Measurements from ENCODE around the gene WDFY2.
A peak's percentile ranks its signal among the peaks of the same experiment; 100 is the strongest.

Gene WDFY2

DNA sequence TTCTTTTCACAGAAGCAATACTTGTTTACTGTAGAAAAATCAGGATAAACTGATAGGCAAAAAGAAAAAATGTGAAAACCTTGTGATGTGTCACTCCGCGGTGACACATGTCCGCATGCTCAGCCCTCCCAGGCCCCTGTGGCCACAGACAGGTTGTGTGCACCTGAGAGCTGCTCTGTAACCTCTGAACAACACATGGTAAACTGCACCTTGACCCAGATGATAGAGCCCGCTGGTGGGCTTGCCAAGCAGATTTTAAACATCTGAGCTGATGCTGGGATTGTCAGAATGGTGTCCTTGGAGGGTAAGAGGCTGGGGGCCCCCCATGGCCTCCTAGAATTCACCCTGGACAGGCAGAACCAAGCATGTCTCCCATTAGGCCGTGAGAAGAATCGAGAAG lies 185.9 kb downstream of the WDFY2 start:
- DNase-seq (ENCODE audit: low read depth in 2 of 2) = no peak

DNA sequence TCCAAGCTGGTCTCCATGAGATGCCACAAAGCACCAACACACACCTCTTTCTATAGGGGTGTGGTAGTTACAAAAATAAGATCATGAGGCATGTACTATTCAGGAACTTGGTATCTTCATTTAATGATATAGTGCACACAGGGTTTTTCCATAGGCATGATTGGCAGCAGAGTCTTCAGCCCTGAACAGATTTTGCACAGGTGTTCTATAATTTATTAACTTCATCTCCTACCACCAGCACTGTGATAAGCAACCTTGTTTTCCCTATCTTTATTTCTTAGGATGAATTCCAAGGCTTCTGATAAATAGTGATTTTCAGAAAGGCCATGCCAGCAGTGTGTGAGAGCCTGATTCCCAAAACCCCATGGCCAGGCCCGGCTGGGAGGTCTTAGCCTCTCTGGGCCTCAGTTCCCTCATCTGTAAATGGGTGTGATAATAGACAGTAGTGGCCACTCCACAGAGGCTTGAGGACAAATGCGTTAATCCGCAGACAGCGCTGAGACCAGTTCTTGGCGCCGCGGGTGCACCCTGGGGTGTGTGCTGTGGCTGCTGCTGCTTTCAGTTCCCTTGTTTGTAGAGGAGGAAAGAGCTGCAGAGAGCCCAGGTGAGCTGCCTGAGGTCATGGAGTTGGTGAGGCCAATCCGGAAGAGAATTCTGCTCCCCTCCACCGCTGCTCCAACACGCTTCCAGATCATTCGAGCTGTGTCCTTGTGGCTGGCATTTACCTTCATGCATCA lies 186.6 kb downstream of the WDFY2 start:
- DNase-seq (ENCODE audit: low read depth in 2 of 2) = no peak

DNA sequence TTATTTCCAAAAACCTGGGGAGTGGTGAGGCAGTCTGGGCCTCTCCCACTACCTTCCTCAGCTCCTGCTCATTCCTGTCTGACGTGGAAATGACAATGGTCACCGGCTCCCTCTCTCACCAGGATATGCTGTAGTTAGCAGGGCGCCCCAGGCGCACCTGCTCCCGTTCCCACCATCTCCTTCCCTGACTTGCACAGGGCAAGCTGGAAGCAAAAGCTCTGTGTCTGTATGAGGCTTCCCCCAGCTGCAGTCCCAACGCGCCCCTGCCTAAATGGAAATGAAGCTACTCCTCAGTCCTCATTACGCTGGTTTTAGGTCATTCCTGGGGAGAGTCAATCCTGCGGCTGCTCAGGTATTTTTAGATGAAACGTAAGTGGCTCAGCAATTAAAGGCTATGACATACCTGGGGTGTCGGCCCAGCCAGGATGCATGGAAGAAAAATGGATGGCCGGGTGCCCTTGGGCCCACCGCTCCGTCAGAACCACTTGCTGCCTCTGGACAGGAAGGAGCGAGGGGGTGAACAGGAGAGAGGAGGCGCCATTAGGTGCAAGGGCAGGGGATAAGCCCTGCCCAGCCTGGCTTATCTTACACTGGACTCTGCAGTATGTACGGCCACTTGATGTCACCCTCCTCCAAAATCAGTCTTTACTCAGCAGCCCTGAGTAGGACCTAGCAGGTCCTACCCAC lies 187.3 kb downstream of the WDFY2 start:
- DNase-seq (ENCODE audit: low read depth in 2 of 2) = no peak

DNA sequence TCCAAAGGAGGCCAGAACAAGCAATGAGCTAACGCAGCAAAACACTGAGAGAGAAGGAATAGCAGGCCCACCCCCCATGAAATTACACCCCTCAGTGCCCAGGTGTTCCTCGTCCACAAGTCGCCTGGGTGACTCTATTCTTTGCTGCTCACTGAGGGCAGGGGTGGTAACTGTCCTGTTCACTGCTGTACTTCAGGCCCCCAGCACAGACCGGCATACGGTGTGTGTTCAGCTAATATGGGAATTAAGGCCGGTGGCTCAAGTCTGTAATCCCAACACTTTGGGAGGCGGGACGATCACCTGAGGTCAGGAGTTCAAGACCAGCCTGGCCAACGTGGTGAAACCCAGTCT lies 187.8 kb downstream of the WDFY2 start:
- DNase-seq (ENCODE audit: low read depth in 2 of 2) = no peak

DNA sequence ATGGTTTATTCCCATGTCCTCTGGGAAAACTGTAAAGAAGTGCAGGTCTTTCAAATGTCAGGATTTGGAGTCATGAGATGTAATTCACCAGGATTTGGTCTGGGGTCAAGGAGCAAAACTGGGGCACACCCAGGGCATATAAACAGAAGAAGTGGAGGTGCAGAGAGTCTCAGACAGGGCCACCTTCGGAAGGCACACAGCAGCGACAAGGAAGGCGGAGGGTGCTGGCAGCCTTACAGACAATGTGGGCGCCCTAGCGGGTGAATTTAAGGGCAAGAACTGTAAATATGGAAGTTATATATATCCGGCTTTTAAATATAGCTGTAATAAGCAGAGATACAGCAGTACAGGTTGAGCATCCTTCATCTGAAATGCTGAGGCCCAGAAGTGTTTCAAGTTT lies 188.5 kb downstream of the WDFY2 start:
- no peak for DNase-seq (ENCODE audit: low read depth in 2 of 2)

DNA sequence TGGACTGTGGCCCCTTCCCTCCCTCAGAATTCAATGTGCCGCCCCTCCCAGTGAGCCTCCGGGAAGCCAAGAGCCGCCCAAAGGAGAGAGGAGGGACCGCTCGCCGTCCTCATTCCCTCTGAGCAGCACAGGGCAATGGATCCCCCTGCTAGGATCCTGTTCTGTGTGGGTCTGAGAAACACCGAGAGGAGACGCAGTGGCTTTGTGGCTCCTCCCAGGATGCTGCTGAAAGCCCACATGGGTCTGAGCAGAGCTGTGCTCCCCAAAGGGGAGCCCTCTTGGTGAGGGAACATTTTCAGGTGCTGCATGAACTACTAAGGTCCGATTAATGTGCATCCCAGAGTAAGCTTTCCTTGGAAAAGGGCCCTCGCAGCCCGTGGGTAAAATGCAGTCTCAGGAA lies 189.3 kb downstream of the WDFY2 start:
- DNase-seq (ENCODE audit: low read depth in 2 of 2) = no peak

DNA sequence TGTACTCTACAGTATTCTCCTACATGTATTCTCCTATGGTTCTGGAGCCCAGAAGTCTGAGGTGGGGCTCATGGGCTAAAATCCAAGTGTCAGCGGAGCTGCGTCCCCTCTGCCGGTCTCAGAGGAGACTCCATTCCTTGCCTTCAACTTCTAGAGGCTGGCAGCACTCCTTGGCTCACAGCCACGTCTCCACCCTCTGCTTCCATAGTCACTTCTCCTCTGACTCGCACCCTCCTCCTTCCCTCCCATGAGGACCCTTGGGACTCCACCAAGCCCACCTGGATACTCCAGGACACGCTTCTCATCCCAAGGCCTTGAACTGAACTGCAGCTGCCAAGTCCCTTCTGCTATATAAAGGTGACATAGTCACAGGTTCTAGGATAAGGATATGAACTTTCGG lies 191.9 kb downstream of the WDFY2 start:
- DNase-seq (ENCODE audit: low read depth in 2 of 2) = no peak

DNA sequence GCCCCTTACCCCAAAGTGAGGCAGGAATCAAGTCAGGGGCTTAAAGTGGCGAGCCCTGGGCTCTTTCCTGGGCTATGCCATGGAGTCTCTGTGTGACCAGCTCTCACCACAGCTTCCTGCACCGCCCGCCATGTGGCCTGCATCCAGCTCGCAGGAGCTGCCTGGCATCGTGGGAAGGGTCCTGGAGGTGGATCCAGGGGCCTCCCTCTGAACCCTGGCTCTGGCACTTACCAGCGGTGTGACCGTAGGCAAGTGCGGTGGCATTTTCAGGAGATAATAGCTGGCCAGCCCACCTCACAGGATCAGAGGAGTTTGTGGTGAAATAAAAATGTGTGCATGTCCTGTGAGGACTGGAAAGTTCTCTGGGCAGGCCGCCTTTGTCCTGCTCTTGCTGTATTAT lies 193.7 kb downstream of the WDFY2 start:
- no peak for DNase-seq (ENCODE audit: low read depth in 2 of 2)

DNA sequence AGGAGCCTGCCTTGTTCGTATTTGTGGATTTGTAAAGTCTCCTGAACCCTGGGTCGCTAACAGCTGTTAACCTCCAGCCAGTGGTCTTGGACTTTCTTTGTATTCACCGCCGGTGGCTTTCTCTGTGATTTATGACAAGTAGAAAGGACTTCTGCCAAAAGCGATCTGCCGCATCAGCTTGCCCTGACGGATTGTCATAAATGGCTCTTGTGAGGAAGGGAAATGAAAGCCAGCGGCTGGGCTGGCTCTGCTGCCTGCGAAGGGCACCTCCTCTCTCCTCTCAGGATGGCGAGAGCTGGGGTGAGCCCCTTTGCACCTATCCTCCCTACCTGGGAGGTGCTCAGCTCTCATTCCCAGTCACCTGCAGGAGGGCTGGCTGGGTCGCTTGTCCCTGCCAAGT lies 194.1 kb downstream of the WDFY2 start:
- no peak for DNase-seq (ENCODE audit: low read depth in 2 of 2)

DNA sequence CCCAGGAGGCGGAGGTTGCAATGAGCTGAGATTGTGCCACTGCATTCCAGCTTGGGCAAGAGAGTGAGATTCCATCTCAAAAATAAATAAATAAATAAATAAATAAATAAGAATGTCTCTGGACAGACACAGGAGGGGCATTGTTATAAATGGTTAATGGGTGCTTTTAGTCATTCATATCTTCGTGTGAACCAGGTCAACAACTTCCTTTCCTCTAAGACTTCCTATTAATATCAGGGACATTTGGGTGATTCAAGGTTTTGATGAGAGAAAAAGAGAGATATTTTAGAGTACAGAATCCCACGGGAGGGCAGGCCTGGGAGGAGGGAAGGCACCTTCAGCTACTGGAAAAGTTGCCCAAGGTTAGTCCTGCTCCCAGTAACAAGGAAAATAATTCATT lies 195.8 kb downstream of the WDFY2 start:
- DNase-seq (ENCODE audit: low read depth in 2 of 2) = no peak

DNA sequence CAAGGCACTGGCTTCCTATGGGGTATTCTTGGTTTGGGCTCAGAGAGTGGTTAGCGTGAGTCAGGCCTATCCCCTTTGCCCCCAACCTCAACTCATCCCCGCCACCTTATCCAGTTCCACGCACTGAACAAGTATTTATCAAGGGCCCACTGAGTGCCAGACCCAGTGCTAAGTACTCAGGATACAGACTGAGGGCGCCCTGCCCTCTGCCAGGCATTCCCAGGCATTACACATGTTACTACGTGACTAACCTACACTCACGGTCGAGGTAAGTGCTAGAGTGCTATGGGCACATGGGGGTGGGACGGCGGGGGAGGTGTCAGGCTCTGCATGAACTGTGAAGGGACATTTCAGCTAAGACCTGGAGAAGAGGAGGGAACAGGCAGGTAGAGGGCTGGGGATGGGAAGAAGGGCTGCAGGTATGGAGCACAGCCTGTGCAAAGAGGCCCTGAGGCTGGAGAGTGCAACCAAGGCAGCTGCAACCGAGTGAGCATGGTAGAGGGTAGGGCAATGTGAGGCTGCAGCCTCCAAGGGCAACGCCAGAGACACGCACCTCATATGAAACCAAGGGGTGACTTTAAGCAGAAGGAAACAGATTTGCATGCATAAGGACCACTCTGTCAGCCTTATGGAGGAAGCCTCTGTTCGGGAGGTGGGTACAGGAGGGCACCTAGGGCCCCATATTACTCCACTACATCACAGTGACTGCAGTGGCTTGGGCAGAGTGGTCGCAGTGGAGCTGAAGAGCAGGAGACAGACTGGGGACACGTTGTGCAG lies 197.2 kb downstream of the WDFY2 start:
- DNase-seq (ENCODE audit: low read depth in 2 of 2) = no peak

DNA sequence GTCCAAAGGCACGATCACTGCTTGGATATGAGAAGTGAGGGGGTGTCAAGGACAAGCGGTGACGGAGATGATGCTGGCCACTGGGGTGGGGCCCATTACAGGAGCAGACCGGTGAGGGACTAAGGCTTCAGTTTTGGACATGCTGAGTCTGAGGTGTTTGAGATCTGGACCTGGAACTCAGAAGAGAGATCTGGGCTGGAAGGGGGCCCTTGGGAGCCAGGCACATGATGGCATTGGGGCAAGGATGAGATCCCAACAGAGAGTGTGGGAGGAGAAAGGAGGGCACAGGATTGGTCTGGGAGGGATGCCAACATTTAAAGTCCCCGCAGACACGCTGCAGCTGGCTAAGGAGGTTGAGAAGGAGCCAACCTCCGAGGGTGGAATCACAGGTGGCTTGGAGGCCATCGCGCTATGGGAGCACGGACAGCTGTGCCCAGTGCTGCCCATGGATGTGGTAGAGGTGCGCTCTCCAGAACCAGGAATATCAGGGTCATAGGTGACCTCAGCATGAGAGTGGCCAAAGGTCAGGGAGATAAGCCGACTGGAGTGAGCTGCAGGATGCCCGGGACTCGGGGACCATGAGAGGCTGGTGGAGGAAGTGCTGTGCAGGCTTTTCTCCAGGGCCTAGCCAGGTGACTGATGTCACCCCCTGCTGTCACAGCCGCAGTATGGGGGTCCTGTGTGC lies 197.9 kb downstream of the WDFY2 start:
- no peak for DNase-seq (ENCODE audit: low read depth in 2 of 2)

DNA sequence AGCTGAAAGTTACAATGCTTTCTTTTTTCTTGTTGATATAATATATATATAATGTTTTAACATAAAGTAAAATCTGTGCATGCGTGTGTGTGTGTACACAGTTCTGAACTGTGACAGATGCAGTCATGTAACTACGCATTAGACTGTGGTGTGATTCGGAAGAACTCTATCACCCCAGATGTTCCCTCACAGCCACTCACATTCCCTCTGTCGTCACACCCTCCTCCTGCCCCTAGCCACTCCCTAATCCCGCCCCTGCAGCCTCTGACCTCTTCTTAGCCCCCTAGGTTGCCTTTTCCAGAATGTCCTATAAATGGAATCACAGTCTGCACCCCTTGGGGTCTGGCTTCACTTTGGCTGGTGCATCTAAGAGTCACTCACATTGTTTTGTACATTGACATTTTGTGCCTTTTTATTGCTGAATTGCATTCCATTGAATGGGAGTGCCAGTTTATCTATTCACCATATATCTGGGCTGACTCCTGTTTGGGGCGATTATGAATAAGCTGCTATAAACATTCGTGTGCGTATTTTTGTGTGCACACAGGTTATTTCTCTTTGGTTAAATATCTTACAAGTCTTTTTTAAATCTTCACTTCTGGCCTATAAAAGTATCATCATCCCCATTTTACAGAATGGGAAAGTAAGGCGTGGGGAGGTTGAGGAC lies 199.3 kb downstream of the WDFY2 start:
- DNase-seq (ENCODE audit: low read depth in 2 of 2) = no peak

DNA sequence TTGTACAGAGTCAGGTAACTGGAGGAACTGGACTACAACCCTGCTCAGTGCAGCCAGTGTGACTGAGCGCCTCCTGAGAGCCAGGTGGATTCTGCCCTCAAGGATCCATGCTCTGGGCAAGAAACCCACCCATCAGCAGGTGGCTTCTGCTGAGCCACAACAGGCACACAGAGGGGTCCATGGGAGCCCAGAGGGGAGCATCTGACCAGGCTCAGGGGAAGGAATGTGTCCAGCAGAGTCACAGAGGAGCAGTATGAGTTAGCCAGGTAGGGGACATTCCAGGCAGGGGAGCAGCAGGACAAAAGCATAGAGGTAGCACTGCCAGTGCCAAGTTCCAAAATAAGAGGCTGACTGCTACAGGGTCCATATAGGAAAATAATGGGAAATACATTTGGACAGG lies 199.8 kb downstream of the WDFY2 start:
- no peak for DNase-seq (ENCODE audit: low read depth in 2 of 2)

DNA sequence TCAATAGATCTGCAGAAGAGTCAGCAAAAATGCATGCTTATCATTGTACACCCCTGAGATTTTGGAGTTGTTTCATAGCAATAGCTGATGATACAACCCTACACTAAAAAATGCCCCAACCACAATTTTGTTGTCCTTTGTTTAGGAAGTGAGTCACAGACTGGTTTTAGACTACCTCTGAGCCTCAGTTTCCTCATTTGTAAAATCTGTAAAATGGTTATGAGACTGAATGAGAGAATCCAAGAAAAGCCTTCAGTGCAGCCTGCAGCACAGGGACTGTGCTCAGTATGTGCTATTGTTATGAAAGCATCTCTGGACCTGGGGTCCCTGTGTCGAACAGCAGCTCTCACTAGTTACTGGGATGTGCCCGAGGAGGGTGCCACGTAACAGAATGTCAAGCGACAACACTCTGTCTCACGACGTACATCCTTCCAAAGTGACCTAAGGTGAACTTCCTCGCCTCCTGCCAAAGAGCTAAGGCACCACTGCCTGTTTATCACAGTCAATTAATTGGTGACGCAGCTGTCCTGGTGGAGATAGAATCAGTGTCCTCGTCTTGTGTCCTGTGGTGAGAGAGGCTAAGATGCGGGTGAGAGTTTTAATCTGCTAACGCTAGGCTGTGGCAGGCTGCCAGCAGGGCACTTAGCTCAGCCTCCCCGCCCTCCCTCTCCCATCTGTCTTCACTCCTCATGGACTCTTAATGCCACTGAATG lies 201.6 kb downstream of the WDFY2 start:
- DNase-seq (ENCODE audit: low read depth in 2 of 2) = no peak

DNA sequence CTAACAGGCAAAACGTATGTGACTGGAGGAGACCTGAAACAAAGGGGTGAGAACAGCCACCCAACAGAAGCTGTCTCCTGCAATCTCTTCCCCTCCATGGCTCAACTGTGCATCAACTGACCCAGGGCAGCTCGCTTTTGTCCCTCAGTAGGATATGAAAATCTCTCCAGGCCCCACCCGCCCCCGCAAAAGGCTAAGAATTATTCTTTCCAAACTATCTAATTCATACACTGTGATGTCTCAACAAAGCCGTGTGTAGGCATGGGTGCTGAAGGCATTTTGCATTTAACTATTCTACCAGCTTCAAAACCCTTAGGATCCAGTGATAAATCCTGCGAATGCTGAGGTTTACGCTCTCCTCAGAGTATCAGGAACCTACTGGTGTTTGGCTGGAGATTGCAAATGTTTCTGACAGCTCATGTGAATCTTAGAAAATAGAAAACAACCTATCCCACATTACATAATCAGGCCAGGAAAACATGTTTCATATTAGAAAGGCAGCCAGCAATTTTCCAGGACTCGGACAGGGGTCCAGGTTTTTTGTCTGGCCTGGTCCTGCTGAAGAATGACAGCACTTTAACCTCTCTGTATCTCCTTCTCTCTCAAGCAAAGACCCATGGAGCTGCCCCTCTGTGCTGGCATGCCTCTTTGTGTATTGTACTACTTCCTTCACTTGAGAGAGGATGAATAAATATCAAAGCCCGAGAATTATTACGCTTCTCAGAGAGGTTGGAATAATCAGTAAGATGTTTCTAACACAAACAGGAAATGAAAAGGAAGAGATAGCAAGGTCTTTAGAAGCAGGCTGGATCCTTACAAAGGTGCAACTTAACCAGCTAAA lies 202.4 kb downstream of the WDFY2 start:
- no peak for DNase-seq (ENCODE audit: low read depth in 2 of 2)

DNA sequence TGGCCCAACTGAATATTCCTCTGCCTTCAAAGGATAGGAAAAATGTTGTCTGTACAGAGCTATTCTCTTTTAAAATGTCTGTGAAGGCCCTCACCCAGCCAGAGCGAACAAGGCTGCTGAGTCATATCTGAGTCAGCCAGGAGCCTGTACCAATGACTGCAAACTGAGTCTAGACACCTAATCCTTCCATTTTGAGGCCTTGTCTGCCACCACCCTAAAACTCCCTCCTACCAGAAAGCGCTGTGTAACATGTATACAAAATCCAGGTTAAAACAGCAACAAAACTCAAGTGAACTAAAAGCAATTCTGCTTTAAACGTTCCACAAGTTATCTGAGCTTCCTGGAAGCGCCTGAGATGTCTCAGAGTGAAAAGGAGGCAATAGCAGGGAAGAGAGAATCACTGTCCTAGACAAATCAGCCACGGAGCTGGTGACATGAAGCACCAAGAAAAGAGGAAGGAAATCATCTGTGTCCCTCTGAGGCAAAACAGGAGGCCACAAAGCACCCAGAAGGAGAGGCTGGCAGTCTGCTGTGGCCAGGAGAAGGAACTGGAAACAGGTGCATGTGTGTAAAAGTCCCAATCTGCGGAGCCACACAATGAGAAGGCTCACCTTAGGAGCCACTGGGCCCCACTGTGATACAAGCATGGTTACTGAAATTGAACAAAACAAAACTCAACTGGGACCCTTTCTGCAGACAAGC lies 209.5 kb downstream of the WDFY2 start:
- DNase-seq (ENCODE audit: low read depth in 2 of 2) = peak in 1 of 2 donors; percentile 35

DNA sequence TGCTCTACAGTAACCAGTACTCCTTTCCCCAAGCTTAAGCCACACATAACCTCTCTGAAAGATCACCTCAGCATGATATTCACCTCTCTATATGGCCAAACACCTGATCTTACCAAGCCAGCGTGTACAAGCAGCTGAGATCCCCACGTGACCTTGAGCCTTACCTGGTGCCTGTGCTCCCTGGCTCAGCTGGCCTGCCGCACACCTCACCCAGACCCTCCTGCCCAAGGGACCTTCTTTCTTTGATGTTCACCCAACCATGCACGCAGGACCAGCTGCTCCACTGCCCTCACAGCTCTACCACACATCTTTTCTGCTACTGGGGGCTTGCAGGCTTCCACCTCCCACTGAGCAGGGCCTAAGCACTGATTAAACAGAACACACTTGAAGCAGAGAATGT lies 210.7 kb downstream of the WDFY2 start:
- DNase-seq (ENCODE audit: low read depth in 2 of 2) = no peak

DNA sequence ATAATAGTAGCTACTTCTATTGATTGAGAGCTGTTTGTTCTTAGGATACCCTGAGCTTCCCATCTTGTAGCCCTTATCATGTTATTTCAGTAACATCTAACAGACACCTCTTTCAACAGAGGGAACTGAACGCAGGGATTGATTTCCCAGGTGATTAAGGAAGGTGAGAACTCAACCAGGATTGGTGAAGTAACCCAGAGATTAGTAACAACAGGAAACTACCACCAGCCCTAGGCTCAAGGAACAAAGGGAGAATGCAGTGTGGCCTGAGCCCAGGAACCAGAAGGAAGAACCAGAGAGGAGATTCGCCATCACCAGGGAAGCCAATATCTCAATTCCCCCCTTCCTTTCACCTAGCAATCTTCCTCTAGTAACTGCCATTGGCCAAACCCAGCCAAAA lies 211.2 kb downstream of the WDFY2 start:
- no peak for DNase-seq (ENCODE audit: low read depth in 2 of 2)

DNA sequence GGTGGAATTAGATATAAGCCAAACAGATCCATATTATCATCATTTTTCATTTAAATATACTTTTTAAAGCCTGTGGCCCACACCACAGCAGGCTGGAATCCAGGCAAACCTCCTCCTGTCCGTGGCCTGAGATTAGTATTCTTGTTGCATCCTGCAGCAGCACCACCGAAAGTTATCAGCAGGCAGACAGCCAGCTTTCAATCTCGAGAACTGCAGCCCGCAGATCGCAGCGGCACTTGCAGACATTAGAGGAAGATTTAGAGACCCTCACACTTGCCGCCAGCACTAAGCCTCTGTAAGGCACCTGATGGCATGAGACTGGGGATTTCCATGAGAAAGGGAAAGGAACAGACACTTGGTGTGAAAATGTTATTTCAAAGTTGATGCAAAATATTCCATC lies 212.3 kb downstream of the WDFY2 start:
- no peak for DNase-seq (ENCODE audit: low read depth in 2 of 2)
